Measurements from ENCODE around the gene VEZF1.

DNA sequence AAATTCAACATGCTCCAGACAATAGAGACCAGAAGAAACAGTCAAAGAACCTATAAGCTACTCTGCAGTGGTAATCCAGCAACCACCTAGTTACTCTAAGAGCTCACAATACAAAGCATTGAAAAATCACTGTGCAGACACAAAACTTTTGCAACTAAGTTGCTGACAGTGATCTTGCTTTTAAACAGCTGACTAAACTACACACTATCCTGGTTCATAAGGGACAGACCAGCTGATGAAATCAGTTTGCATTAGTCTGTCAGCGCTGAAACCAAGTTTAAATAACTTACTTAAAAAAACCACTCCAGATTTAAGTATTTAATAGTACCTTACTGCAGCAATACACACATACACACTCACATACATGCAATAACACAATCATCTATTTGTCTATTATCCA, 4.6 kb downstream of the VEZF1 start:
- TF ChIP-seq, protein P1, sequence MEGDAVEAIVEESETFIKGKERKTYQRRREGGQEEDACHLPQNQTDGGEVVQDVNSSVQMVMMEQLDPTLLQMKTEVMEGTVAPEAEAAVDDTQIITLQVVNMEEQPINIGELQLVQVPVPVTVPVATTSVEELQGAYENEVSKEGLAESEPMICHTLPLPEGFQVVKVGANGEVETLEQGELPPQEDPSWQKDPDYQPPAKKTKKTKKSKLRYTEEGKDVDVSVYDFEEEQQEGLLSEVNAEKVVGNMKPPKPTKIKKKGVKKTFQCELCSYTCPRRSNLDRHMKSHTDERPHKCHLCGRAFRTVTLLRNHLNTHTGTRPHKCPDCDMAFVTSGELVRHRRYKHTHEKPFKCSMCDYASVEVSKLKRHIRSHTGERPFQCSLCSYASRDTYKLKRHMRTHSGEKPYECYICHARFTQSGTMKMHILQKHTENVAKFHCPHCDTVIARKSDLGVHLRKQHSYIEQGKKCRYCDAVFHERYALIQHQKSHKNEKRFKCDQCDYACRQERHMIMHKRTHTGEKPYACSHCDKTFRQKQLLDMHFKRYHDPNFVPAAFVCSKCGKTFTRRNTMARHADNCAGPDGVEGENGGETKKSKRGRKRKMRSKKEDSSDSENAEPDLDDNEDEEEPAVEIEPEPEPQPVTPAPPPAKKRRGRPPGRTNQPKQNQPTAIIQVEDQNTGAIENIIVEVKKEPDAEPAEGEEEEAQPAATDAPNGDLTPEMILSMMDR (IDR thresholded peaks at IDR 0.05 in 8 of 11, conservative IDR thresholded peaks at IDR 0.05 in 3 of 11), result no peak
- TF ChIP-seq POLR2A (IDR thresholded peaks at IDR 0.05), result no peak

All from spleen (tissue), 7 donors.